ENCODE data around the gene GTPBP3. TPM values are rescaled to one million over a fixed set of nuclear protein-coding genes. Genes with fewer than 3 reads are reported as not detected.
"Not testable (repeated sequence)": the region's sequence is repeated elsewhere in the genome, so short reads cannot be mapped to it uniquely, and the experiment has no call there.

The GTPBP3 gene
- total RNA-seq, 4 donors from 2014 or later, result 9.3 to 20.2 (median 15.6) TPM

- peak overlapping the region in 1 of 4 donors; percentile 54 for H3K27ac ChIP-seq
- H3K27me3 ChIP-seq, result no peaks in the 10 kb centered on the region
Observed at GRCh38 chr19:17294051-17294891, 43.1 kb upstream of the GTPBP3 start.

GRCh38 chr19:17295551-17295950 is 41.8 kb upstream of the GTPBP3 start:
- peaks cover 0 to 35% (median 7%) of the 10 kb centered on the region in 3 donors for H3K4me1 ChIP-seq
- not testable (repeated sequence) for ATAC-seq, H3K4me3 ChIP-seq, H3K9me3 ChIP-seq, H3K27ac ChIP-seq, H3K27me3 ChIP-seq
- WGBS, 2 donors (ENCODE audit: low coverage in 1 of 2), result 100% methylated on average over 5 of the region's 6 CpGs; no CpG with 5 or more reads in 1 of the 2 donors
- H3K36me3 ChIP-seq, result peaks cover 0 to 37% of the 10 kb centered on the region in 2 donors

More at GRCh38 chr19:17294051-17294891, 43.1 kb upstream of the GTPBP3 start:
- 71 to 85% methylated on average over 4 to 24 of the region's 48 CpGs for WGBS, 2 donors (ENCODE audit: low coverage in 1 of 2)
- TF ChIP-seq EP300 (IDR thresholded peaks at IDR 0.05) (no peak), POLR2AphosphoS5 (IDR thresholded peaks at IDR 0.05) (no peak)
- TF ChIP-seq, protein P1, sequence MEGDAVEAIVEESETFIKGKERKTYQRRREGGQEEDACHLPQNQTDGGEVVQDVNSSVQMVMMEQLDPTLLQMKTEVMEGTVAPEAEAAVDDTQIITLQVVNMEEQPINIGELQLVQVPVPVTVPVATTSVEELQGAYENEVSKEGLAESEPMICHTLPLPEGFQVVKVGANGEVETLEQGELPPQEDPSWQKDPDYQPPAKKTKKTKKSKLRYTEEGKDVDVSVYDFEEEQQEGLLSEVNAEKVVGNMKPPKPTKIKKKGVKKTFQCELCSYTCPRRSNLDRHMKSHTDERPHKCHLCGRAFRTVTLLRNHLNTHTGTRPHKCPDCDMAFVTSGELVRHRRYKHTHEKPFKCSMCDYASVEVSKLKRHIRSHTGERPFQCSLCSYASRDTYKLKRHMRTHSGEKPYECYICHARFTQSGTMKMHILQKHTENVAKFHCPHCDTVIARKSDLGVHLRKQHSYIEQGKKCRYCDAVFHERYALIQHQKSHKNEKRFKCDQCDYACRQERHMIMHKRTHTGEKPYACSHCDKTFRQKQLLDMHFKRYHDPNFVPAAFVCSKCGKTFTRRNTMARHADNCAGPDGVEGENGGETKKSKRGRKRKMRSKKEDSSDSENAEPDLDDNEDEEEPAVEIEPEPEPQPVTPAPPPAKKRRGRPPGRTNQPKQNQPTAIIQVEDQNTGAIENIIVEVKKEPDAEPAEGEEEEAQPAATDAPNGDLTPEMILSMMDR (IDR thresholded peaks at IDR 0.05), result no peak
- ATAC-seq, result no peak
- Histone ChIP-seq H3K36me3 (peaks cover 0 to 29% of the 10 kb centered on the region in 2 donors), H3K4me1 (peaks cover 0 to 33% (median 7%) of the 10 kb centered on the region in 3 donors), H3K4me3 (no peak overlapping the region), H3K9me3 (no peaks in the 10 kb centered on the region)

- no peak for TF ChIP-seq EP300 (IDR thresholded peaks at IDR 0.05)
- TF ChIP-seq, protein P1 (IDR thresholded peaks at IDR 0.05), result no peak
- no peak for TF ChIP-seq POLR2A (IDR thresholded peaks at IDR 0.05)
- no peak for TF ChIP-seq POLR2AphosphoS5 (IDR thresholded peaks at IDR 0.05)
- no peaks in the 10 kb centered on the region for H3K27me3 ChIP-seq
Observed at GRCh38 chr19:17296273-17296672, 41.1 kb upstream of the GTPBP3 start.

GRCh38 chr19:17296976-17297375 is 40.4 kb upstream of the GTPBP3 start:
- Histone ChIP-seq H3K4me3 (no peak overlapping the region), H3K4me1 (peaks cover 0 to 46% (median 7%) of the 10 kb centered on the region in 3 donors), H3K36me3 (peaks cover 0 to 47% of the 10 kb centered on the region in 2 donors), H3K27ac (no peak overlapping the region), H3K9me3 (no peaks in the 10 kb centered on the region), H3K27me3 (no peaks in the 10 kb centered on the region)
- WGBS, 2 donors (ENCODE audit: low coverage in 1 of 2), result 77 to 87% methylated on average over 6 of the region's 6 CpGs
- ATAC-seq, result no peak
- TF ChIP-seq, protein P1 (IDR thresholded peaks at IDR 0.05), result no peak
- TF ChIP-seq EP300 (IDR thresholded peaks at IDR 0.05) (no peak), POLR2AphosphoS5 (IDR thresholded peaks at IDR 0.05) (no peak), POLR2A (IDR thresholded peaks at IDR 0.05) (no peak)

More at GRCh38 chr19:17296273-17296672, 41.1 kb upstream of the GTPBP3 start:
- Histone ChIP-seq H3K36me3 (peaks cover 0 to 44% of the 10 kb centered on the region in 2 donors), H3K9me3 (no peaks in the 10 kb centered on the region), H3K4me1 (peaks cover 0 to 42% (median 7%) of the 10 kb centered on the region in 3 donors), H3K27ac (no peak overlapping the region), H3K4me3 (no peak overlapping the region)
- 35 to 36% methylated on average over 4 of the region's 4 CpGs for WGBS, 2 donors (ENCODE audit: low coverage in 1 of 2)
- no peak for ATAC-seq

GRCh38 chr19:17300992-17301619 is 36.2 kb upstream of the GTPBP3 start:
- H3K4me1 ChIP-seq, result peaks cover 0 to 58% (median 28%) of the 10 kb centered on the region in 3 donors
- TF ChIP-seq POLR2AphosphoS5 (IDR thresholded peaks at IDR 0.05) (no peak), EP300 (IDR thresholded peaks at IDR 0.05) (no peak), POLR2A (IDR thresholded peaks at IDR 0.05) (no peak)
- no peak overlapping the region for H3K4me3 ChIP-seq
- no peak overlapping the region for H3K27ac ChIP-seq
- H3K27me3 ChIP-seq, result no peaks in the 10 kb centered on the region
- no peak for ATAC-seq
- peaks cover 0 to 35% of the 10 kb centered on the region in 2 donors for H3K36me3 ChIP-seq
- WGBS, 2 donors (ENCODE audit: low coverage in 1 of 2), result 100% methylated on average over 1 of the region's 51 CpGs; no CpG with 5 or more reads in 1 of the 2 donors
- no peaks in the 10 kb centered on the region for H3K9me3 ChIP-seq
